Stimulated activated CD4-positive, alpha-beta T cell treated with anti-CD3 and anti-CD28 coated beads, TNF-alpha, amount 100 ng/mL, for 1 hour (primary cell): ENCODE results near the gene GDNF.
"Not testable (repeated sequence)": the region's sequence is repeated elsewhere in the genome, so short reads cannot be mapped to it uniquely, and the experiment has no call there.

Source experiments
- DNase-seq, 3 donors: peaks; one replicate each; pipeline ENCODE4 v3.0.0-alpha.2; 2020; ENCODE audit warnings: low read depth in 3 of 3, low spot score in 1 of 3

GDNF gene, protein sequence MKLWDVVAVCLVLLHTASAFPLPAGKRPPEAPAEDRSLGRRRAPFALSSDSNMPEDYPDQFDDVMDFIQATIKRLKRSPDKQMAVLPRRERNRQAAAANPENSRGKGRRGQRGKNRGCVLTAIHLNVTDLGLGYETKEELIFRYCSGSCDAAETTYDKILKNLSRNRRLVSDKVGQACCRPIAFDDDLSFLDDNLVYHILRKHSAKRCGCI

GRCh38 chr5:37839407-37840052, at the start of gene GDNF:
GDNF (minus strand) TSS chr5:37840041; CDS start chr5:37834796, 5,245 bp downstream.
- DNase-seq, result no peak

DNA sequence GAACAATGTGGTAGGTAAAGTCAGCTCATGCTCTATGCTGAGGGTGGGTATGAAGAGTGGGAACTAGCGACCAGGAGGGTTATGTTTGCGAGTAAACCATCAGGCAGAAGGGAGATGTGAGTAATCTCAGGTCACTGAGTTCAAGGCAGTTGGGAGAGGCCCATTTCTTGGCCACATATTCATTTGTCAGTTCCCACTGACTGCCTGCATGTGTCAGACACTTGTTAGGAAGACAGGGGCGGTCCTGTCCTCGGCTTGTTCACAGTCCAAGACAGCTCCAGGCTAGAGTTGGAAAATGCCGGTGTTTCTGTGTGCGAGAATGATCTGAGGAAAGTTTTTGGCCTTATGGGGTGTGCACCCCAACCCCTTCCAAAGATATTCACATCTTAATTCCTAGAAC, 48.6 kb upstream of the GDNF start:
- DNase-seq, result no peak

GRCh38 chr5:37886242-37886905, 46.5 kb upstream of the GDNF start:
- no peak for DNase-seq

DNA sequence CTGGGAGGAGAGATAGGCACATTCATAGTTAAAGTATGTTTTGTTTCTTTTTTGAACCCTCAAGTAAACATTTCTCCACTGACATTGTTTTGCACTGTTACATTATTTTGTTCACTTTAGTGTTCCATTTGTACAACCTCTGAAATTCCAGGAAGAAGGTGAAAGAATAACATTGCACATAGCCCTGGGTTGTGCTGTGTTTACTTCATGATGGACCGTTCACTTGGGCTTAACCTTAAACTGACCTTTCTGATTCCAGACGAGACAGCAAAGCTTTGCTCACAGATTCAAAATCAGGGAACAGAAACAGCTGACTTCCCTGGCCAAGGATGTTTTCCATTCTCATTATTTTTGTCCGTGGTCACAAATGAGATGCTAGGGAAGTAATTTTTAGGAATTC, 42.8 kb upstream of the GDNF start:
- no peak for DNase-seq

DNA sequence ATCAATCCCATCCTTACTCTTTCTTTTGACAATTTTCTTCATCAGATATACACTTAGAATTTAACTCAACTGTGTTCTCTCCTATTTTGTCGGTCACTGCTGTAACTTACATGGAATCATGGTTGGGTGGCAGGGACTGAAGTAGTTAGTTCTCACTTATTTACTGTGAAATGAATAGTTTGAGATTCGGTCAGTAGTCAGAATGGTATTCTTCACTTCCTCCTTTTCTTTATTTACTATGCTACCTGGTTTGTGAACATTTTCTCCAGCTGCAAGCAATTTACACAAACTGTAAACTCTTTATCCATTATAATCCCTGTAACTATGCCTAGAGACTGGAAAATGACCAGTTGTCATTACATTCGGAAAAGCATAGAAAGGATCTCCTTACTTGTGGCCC, 41.5 kb upstream of the GDNF start:
- DNase-seq, result no peak

GRCh38 chr5:37876943-37877342, 37.1 kb upstream of the GDNF start:
- DNase-seq, result no peak

- DNase-seq, result no peak
Observed at GRCh38 chr5:37876245-37876644, 36.4 kb upstream of the GDNF start.

DNA sequence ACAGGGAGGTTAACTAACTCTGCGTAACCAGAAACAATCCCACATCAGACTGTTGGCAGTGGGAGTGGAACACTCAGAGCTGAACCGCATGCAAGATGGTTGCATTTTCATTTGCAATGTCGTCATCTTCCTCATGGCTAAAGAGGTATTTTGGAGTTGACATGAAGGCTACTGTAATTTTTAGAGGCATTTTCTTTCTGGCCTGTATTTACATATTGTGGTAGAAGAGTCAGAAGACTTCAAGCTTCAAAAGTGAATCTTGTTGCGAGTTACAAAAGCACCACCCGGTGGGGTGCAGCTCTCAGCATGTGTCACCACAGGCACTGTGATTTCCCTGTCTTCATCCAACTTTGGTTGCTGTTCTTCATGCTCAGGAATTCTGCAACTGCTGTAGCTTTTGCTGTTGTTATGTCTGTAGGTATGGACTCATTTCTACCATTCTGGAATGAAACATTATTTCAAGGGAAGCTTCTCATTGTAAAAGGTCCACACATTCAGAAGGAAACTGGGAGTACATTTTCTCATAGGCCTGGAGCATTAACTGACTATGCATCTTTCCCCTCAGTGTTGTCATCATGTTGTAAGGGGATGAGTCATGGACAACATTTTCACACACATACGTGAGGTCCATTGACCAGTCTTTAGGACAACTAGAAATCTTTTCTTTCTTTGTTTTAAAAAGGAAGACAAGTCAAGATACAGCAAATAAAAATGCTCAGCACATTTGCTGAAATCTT, 35.4 kb upstream of the GDNF start:
- no peak for DNase-seq

GRCh38 chr5:37873988-37874387, 34.1 kb upstream of the GDNF start:
- DNase-seq, result no peak

GRCh38 chr5:37871023-37871815, 31.4 kb upstream of the GDNF start:
- DNase-seq, result no peak

DNA sequence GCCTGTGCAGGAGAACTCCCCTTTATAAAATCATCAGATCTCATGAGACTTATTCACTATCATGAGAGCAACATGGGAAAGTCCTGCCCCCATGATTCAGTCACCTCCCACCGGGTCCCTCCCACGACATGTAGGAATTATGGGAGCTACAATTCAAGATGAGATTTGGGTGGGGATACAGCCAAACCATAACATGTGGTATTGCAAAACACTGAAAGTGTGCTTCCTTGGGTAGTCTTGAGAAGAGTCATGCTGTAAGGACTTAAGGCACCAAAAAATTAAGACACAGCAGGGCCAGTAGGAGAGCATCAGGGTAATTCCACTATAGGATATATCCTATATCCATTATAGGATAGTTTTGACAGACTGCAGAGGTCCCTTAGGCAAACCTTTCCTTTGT, 29.4 kb upstream of the GDNF start:
- DNase-seq, result no peak

- DNase-seq, result no peak
Observed at GRCh38 chr5:37867654-37868053, 27.8 kb upstream of the GDNF start.

DNA sequence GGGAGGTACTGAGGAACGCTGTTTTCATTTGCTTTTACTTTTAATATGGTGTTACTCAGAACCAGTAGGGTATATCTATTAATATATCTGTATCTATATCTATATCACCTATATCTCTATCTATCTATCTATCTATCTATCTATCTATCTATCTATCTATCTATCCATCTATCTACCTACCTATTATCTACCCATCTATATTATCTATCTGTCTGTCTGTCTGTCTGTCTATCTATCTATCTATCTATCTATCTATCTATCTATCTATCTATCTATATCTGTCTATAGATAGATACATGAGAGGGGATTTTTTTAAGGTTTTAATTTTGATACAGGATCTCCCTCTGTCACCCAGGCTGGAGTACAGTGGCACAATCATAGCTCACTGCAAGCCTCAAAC, 23.1 kb upstream of the GDNF start:
- not testable (repeated sequence) for DNase-seq

DNA sequence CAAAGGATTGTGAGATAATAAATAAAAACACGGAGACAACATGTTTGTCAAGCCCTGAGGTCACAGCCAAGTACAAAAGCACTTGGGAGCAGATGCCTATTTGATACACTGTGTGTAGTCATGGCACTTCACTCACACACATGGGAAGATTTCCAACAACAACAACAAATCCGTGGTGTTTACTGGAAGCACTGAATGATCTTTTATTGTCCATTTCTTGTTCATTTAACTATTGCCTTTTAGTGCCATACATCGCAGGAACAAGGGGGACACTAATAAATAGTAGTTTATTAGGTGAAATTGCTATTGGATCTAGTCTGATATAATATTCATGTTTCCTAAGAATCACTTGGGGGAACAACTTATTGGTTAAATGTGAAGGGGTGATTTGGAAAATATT, 20.4 kb upstream of the GDNF start:
- no peak for DNase-seq

DNA sequence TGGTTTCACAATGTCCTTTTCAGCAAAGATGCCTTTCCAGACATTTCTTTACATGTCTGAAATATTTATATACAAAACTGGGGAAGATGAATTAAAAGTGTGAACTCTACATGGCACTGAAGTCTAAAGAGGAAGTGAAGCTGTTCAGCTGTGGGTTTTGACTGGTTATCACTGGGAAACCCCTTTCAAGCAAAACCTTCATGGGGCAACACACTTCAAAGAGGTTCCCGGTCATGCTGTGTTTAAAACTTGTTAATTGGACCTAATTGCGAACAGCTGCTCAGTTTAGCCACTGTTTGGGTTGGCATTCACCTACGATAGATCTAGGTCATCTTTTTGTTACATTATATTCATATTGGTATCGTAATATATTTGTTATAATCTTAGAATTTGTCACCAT, 20.0 kb upstream of the GDNF start:
- no peak for DNase-seq

GRCh38 chr5:37858250-37858649, 18.4 kb upstream of the GDNF start:
- DNase-seq, result no peak

GRCh38 chr5:37857696-37858095, 17.9 kb upstream of the GDNF start:
- DNase-seq, result no peak

- DNase-seq, result no peak
Observed at GRCh38 chr5:37855438-37855837, 15.6 kb upstream of the GDNF start.

- DNase-seq, result no peak
Observed at GRCh38 chr5:37851305-37851704, 11.5 kb upstream of the GDNF start.

GRCh38 chr5:37850226-37850865, 10.5 kb upstream of the GDNF start:
- DNase-seq, result no peak

GRCh38 chr5:37849641-37850040, 9.8 kb upstream of the GDNF start:
- DNase-seq, result no peak
